SU-DHL-6 (cell line): ENCODE measurements around the gene DPP6.

Experiments
- H2AFZ ChIP-seq: fragments of 200-600 bp; sonication (generic); 2 replicates; pipeline ENCODE4 v1.6.1; 2014; ENCODE audit warnings: low read depth, mild to moderate bottlenecking, moderate library complexity, mixed read lengths, antibody characterized with exemption, low read length; ENCODE audit not compliant: severe bottlenecking
- H3F3A ChIP-seq: fragments of 200-600 bp; shearing (Covaris generic); 2 replicates; pipeline ENCODE4 v1.6.0; 2016; ENCODE audit warnings: antibody characterized with exemption, mild to moderate bottlenecking; ENCODE audit not compliant: insufficient read depth
- H3K27ac ChIP-seq: fragments of 200-600 bp; sonication (generic); 2 replicates; pipeline ENCODE4 v1.5.1; 2016; ENCODE audit warnings: low read depth, mild to moderate bottlenecking, low read length, moderate library complexity, mixed read lengths
- H3K27me3 ChIP-seq: fragments of 200-600 bp; sonication (generic), shearing (Covaris generic); 2 replicates; pipeline ENCODE4 v1.6.0; 2014; ENCODE audit warnings: mild to moderate bottlenecking, low read length
- H3K36me3 ChIP-seq: fragments of 200-600 bp; sonication (generic); 2 replicates; pipeline ENCODE4 v1.6.1; 2014; ENCODE audit warnings: mild to moderate bottlenecking, low read length, mixed read lengths
- H3K4me2 ChIP-seq: fragments of 300-600, 200-600 bp; shearing (Covaris generic), sonication (generic); 2 replicates; pipeline ENCODE4 v1.6.0; 2014; ENCODE audit warnings: low read length, low read depth, mild to moderate bottlenecking; ENCODE audit not compliant: poor library complexity, severe bottlenecking
- H3K4me3 ChIP-seq: fragments of 200-600 bp; sonication (generic); 2 replicates; pipeline ENCODE4 v1.5.1; 2014; ENCODE audit warnings: antibody characterized with exemption, low read length, mild to moderate bottlenecking, mixed read lengths; ENCODE audit not compliant: insufficient read depth, poor library complexity, severe bottlenecking
- H3K79me2 ChIP-seq: fragments of 200-600 bp; sonication (generic); 2 replicates; pipeline ENCODE4 v1.6.1; 2014; ENCODE audit warnings: mild to moderate bottlenecking, low read length, moderate library complexity; ENCODE audit not compliant: insufficient read depth
- H3K9ac ChIP-seq: fragments of 200-600 bp; sonication (generic); 2 replicates; pipeline ENCODE4 v1.7.0; 2014; ENCODE audit warnings: mild to moderate bottlenecking, low read length
- H3K9me2 ChIP-seq: fragments of 200-600 bp; sonication (generic); replicated peaks from 2 replicates; pipeline ENCODE4 v1.6.1; 2014; ENCODE audit warnings: low read length; ENCODE audit not compliant: insufficient read depth
- H3K9me3 ChIP-seq: fragments of 200-600 bp; sonication (generic); 2 replicates; pipeline ENCODE4 v1.6.1; 2014; ENCODE audit warnings: low read length, mixed read lengths; ENCODE audit not compliant: insufficient read depth
- H4K20me1 ChIP-seq: fragments of 200-600 bp; sonication (generic); 2 replicates; pipeline ENCODE4 v1.6.1; 2014; ENCODE audit warnings: low read depth, mild to moderate bottlenecking, antibody characterized with exemption, low read length, moderate library complexity, mixed read lengths
- EZH2phosphoT487 ChIP-seq: fragments of 200-600 bp; sonication (generic), shearing (Covaris generic); conservative IDR thresholded peaks from 2 replicates; pipeline ENCODE4 v1.6.1; 2018; ENCODE audit warnings: mild to moderate bottlenecking, antibody characterized with exemption, low read length, moderate library complexity, mixed read lengths
- TF ChIP-seq, protein P1 (sequence below): fragments of 200-600 bp; sonication (generic); IDR thresholded peaks from one replicate; pipeline ENCODE4 v1.5.1; 2017; ENCODE audit warnings: antibody characterized with exemption, mild to moderate bottlenecking, low read length, moderate library complexity; ENCODE audit not compliant: insufficient read depth, poor library complexity, severe bottlenecking

Gene DPP6

GRCh38 chr7:154332811-154333580 lies 280.8 kb downstream of the DPP6 start:
- Histone ChIP-seq H3K4me3 (no peak overlapping the region), H2AFZ (no peak overlapping the region), H3K27me3 (no peaks in the 10 kb centered on the region), H4K20me1 (no peaks in the 10 kb centered on the region), H3K27ac (no peak overlapping the region), H3K9me2 (no peaks in the 10 kb centered on the region), H3K9ac (no peak overlapping the region), H3K36me3 (no peaks in the 10 kb centered on the region), H3K79me2 (no peaks in the 10 kb centered on the region), H3K9me3 (no peaks in the 10 kb centered on the region), H3F3A (no peaks in the 10 kb centered on the region), H3K4me2 (no peak overlapping the region)
- TF ChIP-seq, protein P1, sequence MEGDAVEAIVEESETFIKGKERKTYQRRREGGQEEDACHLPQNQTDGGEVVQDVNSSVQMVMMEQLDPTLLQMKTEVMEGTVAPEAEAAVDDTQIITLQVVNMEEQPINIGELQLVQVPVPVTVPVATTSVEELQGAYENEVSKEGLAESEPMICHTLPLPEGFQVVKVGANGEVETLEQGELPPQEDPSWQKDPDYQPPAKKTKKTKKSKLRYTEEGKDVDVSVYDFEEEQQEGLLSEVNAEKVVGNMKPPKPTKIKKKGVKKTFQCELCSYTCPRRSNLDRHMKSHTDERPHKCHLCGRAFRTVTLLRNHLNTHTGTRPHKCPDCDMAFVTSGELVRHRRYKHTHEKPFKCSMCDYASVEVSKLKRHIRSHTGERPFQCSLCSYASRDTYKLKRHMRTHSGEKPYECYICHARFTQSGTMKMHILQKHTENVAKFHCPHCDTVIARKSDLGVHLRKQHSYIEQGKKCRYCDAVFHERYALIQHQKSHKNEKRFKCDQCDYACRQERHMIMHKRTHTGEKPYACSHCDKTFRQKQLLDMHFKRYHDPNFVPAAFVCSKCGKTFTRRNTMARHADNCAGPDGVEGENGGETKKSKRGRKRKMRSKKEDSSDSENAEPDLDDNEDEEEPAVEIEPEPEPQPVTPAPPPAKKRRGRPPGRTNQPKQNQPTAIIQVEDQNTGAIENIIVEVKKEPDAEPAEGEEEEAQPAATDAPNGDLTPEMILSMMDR = no peak
- no peak for TF ChIP-seq EZH2phosphoT487

DNA sequence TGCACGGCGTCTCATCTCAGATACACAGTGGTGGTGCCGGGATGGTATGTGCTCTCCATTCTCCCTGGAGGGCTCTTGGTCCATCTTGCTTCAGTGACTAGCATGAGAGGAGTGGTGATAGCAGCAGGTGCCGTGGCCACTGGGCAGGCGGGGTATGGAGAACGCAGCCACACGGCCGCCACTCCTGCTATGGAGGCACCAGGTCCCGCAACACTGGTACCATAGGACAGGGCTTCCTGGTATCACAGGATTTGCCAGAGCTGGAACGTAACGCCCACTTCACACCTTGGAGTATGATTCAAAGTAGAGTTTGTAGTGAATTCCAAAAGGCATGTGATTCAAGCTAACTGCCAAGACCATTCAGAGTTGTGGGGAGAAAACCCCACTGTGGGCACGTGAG lies 284.1 kb downstream of the DPP6 start:
- Histone ChIP-seq H2AFZ (no peak overlapping the region), H3K9me2 (no peaks in the 10 kb centered on the region), H3K4me3 (no peak overlapping the region), H4K20me1 (no peaks in the 10 kb centered on the region), H3K4me2 (no peak overlapping the region), H3K36me3 (no peaks in the 10 kb centered on the region), H3K9ac (no peak overlapping the region), H3F3A (no peaks in the 10 kb centered on the region), H3K9me3 (no peaks in the 10 kb centered on the region), H3K27ac (no peak overlapping the region), H3K27me3 (no peaks in the 10 kb centered on the region), H3K79me2 (no peaks in the 10 kb centered on the region)
- no peak for TF ChIP-seq EZH2phosphoT487
- TF ChIP-seq, protein P1 = no peak

DNA sequence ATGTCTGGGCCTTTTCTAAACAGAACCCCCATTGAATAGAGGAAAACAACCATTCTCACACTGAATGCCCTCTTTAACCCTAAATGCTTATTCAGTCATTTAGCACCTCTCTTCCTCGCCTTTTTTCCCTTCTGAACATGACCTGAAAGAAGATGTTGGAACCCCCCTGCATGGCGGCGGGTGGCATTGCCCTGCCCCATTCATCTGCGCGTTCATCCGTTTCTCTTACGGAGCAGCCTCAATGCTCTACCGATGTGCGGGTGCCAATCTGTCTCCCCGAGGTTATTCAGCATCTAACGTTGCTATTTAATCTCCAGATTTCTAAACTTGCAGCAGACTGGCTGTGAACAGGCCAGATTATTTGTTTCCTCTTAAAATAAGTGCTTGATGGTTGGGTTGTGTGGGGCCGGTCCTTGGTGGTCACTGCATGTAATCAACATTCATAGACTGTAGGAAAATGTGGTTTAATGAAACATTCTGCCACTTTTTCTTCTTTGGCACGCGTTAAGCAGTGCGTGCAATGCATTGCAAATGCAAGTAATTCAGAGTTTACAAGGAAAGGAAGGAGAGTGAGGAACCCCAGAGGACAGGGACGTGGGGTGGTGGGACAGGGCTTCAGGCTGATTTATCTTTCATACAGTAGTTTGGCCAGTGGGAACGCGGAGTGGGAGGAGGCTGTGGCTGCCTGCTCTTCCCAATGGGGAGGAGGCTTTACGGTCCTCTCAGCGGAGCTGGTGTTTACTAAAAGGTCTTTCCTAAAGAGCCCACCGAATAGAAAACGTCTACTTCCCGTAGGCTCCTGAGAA lies 286.7 kb downstream of the DPP6 start:
- H3K9me3 ChIP-seq = no peaks in the 10 kb centered on the region
- no peak overlapping the region for H3K4me2 ChIP-seq
- H3K4me3 ChIP-seq = no peak overlapping the region
- H3K9me2 ChIP-seq = no peaks in the 10 kb centered on the region
- H3K27me3 ChIP-seq = no peaks in the 10 kb centered on the region
- no peaks in the 10 kb centered on the region for H3K36me3 ChIP-seq
- H3F3A ChIP-seq = no peaks in the 10 kb centered on the region
- H4K20me1 ChIP-seq = no peaks in the 10 kb centered on the region
- H2AFZ ChIP-seq = no peak overlapping the region
- no peaks in the 10 kb centered on the region for H3K79me2 ChIP-seq
- H3K9ac ChIP-seq = no peak overlapping the region
- TF ChIP-seq EZH2phosphoT487 = no peak
- TF ChIP-seq, protein P1 = no peak
- H3K27ac ChIP-seq = no peak overlapping the region
